ENCODE measurements around the gene EIPR1.

The EIPR1 gene

DNA sequence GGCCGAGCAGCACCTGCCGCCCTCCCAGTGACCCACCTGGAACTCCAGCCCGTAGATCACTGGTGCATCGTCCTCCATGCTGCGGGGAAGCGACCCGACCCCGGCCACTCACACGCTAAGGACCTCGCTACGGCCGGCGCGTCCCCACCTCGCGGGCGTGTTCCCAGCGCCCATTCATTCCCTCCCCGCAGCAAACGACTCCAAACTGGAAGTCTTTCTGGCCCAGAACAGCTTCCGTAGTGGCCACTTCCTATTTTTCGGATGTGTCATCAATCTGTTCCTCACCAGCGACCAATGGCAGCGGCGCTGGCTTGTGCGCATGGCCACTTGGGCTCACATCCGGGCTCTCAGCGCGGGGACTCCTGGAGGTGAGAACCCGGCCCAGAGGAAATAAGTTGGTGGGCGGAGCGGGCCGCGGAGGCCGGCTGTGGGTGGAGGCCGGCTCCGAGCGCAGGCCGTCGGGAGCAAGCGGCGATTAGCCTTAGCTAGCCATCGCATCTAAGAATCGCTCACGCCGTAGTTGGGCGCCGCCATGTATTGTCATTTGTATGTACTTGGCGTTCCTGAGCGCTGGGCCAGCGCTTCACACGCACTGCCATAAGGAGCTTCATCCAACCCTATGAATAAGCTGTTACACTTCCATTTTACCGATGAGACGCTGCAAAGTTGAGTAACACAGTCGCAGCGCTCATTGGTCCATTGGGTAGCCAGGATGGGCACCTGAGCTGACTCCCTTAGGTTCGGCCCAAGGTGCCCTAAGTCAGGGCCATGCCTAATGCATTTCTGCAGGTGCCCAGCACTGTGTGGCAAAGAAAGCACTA lies at the start of gene EIPR1:
EIPR1 (minus strand) TSS at position 207 of the 821 bp plus-strand sequence; CDS start at position 78, 129 bp downstream.
- DNase-seq: peak; percentile 93 to 95

DNA sequence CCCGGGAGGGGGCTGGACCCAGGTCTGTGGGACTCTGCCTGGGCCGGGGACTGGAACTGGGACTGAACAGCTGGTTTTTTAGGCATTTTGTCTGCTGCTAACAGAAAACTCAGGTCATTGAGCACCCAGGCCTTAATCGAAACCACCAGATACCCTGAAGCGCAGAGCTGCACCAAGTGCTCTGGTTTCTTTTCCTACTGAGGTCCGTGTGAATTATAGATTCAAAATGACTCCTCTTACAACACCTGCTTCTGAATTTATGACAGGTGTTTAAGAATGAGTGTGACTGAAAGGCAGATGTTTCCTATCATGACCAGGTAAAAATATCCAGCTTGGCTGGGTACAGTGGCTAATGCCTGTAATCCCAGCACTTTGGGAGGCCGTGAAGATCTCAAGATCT lies 49.7 kb upstream of the EIPR1 start:
- DNase-seq: no peak

DNA sequence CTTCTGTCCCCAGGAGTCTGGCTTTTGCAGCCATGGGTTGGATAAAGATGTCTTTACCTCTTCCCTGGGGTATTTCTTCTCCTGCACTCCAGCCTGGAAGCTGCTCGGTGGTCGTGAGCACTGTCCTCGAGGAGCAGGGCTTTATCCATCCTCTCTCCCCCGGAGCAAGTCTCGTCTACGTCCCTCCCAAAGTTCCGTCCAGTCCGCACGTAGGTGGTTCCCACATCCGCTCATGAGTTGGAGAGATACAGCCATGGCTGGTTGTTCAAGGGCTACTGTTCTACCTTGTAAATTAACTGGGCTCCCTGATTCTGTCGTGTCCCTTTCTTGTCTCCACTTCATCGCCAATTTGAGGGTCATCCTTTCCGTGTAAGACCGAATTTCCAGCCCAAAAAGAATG lies 49.0 kb upstream of the EIPR1 start:
- no peak for DNase-seq

DNA sequence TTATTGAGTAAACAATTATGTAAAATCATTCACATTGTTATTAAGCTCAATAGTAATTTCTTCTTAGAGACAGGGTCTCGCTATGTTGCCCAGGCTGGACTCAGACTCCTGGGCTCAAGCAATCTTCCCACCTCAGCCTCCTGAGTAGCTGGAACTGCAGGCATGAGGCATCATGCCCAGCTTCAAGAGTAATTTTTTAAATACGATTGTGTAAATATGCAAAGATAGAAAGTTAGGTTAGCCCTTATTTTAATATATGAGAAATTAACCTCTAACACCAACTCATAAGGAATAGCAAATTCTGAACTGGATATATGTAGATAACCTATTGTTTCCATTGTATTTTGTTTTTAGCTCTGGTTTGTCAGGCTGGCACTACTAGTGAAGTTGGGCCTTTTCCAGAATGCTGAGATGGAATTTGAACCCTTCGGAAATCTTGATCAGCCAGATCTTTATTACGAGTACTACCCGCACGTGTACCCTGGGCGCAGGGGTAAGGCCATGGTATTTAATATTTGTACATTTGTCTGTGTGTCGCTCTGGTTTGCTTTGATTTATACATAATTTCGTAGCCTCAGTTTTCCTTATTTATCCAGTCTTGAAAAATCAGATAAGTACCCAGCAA lies 46.7 kb upstream of the EIPR1 start:
- no peak for DNase-seq

DNA sequence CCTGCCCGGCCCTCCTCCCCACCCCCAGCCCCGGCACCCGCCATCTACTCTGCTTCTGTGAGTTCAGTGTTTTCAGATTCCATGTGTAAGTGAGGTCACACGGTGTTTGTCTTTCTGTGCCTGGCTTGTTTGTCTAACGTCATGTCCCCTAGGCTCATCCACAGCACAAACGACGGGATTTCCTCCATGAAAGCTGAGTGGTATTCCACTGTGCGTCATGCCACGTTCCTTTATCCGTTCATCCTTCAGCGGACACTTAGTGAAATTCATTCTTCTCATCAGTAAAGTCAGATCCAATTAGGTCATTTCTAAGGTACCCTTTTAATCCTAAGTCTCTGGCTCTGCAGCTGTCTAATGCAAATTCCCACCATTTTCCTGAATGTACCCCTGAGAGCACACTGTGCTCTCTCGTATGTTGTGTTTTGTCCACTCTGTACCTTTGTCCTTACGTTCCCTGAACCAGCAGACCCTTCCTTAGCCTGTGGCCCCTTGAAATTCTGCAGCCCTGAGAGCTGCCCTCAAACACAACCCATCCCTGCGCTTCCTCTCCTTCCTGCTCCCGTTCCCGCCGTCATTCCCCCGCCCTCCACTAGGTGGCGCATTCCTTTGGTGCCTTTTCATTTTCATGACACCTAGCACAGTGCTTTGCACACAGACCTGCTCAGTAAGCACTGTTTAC lies 46.0 kb upstream of the EIPR1 start:
- peak; percentile 84 to 87 for DNase-seq

DNA sequence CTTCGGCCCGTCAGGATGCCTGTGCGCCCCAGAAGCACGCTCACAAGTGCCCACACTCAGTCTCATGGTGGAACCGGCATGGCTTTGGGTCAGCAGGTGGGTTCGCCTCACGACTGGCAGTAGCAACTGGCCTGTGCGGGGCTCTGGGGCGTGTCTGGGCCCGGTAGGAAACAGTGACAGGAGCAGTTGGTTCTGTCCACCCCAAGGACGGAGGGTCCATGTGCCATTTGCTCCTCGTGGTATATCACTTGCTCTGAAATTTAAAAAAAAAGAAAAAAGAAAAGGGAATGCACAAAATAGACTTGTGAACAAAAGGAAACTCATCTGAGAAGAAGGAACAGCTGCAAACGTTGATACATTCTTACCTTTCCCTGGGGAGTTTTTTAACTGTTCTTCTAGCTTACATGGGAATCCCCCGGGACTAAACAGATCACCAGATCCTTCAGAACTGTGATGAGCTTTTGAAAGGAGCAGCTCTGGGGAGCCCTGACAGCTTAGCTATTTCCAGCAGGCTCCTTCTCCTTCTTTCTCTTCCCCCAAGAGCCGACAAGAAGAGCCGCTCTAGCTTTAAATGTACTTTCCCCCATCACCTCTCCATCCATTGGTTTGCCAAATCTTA lies 44.7 kb upstream of the EIPR1 start:
- DNase-seq: no peak

DNA sequence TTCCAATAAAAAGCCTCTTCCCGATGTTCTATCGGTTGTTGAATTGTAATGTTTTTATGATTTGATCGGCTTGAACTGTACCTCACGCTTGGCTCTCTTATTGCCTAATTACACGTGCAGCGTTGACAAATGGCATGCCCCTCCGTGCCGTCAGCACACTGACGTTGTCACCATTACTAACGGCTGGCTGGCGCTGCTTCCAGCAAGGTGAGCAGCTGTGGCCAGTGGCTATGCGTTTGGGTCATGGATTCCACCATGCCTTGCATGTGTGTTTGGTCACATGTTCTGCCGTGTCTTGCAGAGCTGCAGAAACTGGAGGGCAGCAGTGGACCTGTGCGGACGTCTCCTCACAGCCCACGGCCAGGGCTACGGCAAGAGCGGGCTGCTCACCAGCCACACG lies 44.0 kb upstream of the EIPR1 start:
- DNase-seq: no peak

DNA sequence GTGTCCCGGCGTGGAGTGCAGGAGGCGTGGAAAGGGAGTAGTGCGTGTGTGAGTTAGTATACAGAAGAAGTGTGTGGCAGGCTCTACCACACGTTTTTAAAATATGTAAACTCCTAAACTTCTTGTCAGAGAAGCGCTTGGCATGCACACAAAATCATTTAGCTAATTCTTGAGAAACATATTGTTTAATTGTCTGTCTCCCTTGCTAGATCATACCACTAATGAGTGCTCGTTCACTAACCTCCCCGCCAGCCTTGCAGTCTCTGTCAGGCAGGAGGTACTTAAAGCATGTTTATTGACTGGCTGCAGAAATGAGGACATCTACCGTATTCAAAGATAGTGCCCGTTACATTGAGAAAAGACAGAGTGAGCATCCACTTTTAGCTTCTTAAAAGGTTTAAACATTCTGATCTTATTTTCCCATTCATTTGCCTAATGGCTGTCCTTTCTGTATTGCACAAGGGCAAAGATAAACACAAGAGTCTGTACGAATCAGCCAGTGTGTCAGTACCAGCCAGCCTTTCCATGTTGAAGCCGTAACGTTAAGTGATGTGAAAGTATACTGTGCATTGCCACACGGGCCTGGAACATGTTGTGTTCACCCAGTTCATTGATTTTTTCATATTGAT lies 43.3 kb upstream of the EIPR1 start:
- no peak for DNase-seq

DNA sequence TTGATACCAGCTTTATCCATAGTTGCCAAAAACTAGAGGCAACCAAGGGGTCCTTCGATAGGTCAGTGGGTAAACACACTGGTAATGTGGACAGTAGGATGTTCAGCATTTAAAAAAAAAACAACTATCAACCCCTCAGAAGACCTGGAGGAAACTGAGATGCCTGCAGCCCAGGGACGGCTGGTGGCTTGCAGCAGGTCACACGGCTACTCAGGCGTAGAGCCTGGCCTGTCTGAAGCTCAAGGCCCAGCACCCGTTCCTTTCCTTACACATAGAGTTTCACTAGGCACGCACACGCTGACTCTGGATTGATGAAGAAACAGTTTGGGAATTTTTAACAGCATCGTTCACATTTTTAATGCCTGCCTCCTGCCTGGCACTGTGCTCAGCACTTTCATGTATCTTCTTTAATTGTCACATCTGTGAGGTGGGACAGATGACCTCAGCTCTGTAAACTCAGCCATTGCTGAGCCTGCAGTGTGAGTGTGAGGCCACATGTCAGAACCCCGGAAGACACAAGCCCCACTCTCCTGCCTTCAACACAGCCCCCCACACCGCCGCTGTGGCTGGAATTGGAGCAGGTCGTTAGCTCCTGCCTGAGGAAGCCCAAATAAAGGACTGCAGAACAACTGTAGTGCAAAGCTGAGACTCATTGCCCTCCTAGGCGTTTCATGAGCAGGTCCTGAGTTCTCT lies 42.6 kb upstream of the EIPR1 start:
- DNase-seq: no peak

DNA sequence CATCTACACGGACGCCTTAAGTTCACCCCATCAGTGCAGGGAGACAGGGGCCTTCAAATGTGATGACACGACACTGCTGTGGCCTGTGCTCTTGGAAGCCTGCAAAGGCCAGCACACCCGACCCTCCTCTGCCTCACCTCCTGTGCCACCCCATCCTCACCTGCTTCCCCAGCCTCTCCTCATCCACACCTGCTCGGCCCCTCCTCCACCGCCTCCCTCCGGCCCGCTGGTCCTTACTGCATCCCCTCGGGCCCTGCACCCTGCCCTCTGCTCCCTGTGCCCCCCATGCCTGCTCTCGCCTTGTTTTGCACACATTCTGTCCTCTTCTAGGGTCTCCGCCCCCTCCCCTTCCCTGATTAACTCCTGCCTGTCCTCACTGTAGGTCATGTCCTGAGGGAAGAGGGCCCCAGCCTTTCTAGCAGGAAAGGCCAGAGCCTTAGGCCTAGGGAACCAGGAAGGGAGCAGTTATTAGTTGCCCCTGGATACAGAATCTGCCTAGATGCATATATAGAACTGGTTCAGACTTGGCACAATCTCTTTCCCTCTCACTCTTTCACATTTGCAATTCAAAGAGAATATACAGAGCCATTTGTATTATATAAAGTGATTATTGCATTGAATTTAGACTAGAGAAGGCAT lies 41.3 kb upstream of the EIPR1 start:
- DNase-seq: no peak

DNA sequence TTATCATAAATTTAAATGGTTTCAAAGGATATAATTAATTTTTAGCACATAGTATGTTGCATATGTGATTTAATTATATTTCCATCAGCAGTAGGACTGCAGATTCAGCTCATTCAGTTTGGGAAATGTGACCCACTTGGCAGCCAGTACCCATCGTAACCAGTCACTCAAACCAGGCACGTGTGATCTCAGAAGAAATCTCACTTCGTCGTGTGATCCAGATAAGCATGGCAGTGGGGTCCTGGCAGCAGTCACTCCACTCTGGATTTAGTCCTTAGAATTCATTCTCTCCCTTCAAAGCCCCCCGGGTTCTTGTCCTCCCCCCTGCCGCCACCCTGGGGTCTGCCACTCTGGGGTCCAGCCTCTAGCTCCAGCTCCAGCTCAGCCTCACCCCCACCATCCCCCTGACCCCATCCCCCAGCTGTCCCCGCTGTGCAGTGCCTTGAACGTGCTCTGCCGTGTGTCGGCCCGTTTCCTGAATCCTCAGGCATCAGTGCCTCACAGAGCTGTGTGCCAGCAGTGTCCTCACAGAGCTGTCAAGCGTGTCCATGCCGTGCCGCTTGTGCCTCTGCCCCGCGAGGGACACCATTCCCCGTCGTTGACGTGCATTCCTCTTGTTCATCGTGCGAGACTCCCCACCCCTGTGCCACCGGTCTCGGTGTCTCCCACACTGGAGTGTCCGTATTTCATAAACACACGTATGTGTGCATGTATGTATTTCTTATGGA lies 36.7 kb upstream of the EIPR1 start:
- DNase-seq: no peak

DNA sequence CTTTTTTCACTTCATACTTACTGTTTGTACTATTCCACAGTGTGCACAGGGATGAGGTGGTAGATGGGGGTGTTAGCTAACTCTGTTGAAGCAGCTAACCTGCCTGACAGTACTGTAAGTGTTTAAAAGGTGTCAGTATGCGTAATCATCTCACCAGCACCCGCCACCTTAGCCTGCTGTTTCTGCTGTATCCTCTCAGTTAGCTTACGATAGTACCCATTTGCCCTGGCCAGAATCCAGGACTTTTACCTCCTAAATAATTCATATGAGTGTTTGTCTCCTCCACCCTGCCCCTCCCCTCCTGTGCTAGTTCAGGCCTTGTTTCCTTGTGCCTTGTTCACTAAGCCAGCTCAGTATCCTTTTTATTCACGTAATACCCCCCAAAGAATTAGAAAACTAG lies 36.1 kb upstream of the EIPR1 start:
- DNase-seq: no peak

DNA sequence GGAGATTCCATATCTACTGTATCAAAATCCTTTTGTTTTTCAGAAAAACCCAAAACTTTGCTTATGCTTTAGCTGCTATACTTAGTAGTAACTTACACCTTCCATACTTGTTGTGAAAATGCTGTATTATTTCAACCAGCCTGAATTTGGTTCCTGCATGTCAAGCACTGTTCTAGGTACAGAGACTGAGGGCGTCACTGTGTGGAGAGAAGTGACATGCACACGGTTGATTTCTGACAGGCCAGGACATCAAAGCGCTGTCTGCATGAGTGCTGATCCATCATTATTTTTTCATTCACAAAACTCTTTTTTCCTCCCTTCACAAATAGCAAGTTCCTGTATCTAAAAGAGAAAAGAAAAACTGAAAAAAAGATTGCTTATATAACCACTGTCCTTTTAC lies 33.5 kb upstream of the EIPR1 start:
- no peak for DNase-seq

DNA sequence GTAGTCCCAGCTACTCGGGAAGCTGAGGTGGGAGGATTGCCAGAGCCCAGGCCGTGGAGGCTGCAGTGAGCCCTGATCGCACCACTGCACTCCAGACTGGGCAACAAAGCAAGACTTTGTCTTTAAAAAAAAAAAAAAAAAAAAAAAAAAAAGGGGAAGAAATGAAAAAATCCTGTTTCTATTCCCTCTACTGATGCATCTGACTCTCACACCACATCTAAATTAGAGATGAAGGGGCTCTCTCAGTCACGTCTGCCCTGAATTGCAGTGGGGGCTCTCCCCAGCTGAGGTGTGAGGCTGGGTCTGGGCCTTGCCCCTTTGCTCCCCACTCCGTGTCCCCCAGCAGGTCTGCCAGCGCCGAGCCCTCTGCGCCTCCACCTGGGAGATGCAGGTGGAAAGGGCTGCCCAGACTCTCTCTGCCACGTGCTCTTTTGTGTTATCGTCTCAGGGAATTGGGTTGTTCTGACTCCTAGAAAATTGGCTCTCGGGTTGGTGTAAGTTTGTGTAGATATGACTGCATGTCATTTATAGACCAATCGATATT lies 32.1 kb upstream of the EIPR1 start:
- DNase-seq: no peak

DNA sequence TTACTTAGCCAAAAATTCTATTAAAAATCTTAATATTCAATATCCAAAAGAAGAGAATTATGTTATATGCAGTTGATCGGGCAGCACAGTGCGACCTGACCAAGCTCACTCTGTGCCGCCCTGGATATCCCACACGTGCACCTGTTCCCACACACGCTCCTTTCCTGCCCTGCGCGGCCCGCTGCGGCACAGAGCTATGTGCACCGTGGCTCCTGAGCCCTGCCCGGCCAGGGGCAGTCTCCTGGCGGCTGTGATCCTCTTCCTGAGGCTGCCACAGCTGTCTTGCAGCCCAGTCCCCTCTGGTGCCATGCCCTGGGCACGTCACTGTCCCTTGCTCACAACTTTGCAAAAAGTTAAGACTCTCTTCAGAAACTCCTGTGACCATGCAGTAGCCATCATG lies 31.2 kb upstream of the EIPR1 start:
- no peak for DNase-seq

DNA sequence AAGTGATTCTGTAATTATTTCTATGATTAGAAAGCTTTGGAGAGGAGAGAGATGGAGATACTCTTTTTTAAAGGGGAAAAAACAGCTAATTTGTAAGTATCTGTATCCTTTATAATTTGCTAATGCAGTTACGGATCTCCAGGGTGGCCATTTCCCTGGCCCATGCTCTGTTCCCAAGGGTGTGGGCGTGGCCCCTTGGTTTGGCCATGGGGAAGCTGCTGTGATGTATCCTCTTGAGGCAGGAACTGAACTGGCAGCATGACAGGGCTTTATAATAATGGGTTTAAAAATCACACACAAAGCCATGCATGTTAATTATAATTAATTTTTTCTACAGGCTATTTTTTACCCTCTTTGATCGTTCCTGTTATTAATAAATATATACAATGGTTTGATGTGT lies 28.9 kb upstream of the EIPR1 start:
- no peak for DNase-seq

DNA sequence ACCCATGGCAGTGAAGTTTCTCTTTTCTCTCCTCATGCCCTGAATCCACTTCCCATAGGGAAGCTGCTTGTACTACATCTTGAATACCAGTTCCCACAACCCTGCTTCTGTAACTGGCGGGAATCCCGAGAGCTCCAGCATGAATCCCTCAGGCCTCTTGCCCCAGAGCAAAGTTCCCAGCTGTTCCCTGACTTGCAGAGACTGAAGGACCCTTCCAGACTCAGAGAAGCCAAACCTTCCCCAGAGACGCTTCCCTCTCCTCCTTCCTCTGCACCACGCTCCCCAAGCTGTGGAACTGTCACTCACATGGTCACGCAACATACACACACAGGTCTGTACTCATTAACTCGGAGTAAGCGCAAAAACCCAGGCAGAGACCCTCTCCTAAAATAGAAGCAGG lies 28.3 kb upstream of the EIPR1 start:
- no peak for DNase-seq

DNA sequence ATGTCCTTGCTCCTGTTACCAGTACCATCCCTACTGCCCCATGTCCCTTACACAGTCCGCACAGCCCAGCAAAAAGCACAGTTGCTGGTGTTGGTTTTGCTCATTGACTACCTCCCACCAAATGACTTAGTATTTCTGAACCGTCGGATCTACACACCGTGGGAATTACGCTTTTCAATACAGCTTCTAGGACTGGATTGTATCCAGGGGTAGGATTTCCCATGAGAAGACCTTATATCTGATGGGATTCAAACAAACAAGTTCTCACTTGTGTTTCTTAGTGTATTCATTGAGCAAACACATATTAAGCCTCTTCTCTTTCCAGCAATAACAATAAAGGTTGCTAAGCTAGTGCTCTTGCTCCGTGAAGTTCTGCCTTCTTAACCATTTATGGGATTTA lies 27.7 kb upstream of the EIPR1 start:
- DNase-seq: no peak

DNA sequence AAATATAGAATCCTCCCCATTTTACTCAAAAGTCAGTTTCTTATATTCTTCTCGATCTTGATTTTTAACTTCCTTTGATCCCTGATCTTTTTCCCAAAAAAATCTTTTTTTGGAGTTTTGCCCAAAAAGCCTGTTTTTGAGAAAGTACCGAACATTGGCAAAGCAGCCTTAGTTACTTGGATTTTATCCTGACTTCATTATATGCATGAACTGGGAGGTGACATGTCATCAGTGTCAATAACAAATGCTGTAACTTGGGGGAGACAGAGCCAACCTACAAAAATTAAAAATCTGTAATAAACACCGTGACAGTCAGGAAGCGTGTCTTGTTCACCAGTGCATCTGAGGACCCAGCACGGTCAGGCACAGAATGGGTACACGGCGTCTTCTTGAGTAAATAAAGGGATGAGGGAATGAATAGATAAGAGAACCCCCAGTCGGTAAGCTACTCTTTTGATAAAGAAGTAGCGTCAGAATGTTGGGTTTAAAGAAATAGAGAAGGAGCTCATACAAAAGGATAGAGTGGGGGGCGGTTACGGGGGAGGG lies 26.8 kb upstream of the EIPR1 start:
- DNase-seq: no peak

DNA sequence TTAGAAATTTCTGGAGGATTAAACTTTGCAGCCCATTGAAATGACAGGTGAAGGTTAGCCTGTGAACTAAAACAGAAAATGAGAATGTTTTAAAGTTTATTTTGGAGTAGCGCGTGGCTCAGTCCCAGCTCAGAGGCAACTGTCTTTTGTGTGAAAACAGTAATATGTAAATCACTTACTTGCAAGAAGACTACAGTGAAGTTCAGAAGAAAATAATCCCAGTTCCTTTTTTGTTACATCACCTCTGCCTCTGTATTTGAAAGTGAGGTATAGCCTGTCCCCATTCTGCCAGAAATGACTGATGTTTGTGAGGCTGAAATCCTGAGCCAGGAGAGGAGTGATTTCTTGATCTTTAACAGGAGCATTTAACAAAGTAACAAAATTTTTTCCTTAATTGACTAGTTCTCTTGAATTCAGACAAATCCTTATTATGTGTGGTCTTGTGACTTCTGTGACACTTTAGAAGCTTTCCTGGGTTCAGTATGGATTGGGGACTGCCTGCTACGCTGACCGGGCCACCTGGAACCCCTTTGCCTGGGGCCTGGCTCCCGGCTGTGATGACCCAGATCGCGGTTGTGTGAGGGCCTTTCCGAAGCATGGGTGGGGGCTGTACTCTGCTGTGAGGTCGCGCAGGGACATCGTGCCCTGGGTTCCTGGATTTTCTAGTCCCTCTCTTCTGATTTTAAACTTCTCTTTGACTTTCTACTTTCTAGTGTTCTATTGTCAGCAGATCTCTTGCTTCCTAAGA lies 26.1 kb upstream of the EIPR1 start:
- DNase-seq: no peak

All from stimulated activated CD4-positive, alpha-beta T cell treated with anti-CD3 and anti-CD28 coated beads, Interleukin-2, amount 100 ng/mL, for 24 hours (primary cell).